Activated CD8-positive, alpha-beta T cell treated with anti-CD3 and anti-CD28 coated beads for 36 hours (primary cell): Measurements from ENCODE around the gene DARS2. TPM values are rescaled to one million over a fixed set of nuclear protein-coding genes. Genes with fewer than 3 reads are reported as not detected.
"Not testable (repeated sequence)": the region's sequence is repeated elsewhere in the genome, so short reads cannot be mapped to it uniquely, and the experiment has no call there.

Experiments used
- ATAC-seq: fragments of 200-7000 bp; cut with Tn5 transposase; one replicate; pipeline ENCODE4 v1.10.0; 2021; ENCODE audit warnings: mild to moderate bottlenecking, moderate library complexity
- CTCF ChIA-PET: fragments of 350-600 bp; sonication (Branson Sonifier 250); formaldehyde crosslinking; loops from one replicate; lab custom pipeline; 2021; ENCODE audit warnings: antibody characterized with exemption; lab: Charles Lee
- POLR2A ChIA-PET: fragments of 350-600 bp; sonication (Branson Sonifier 250); formaldehyde crosslinking; loops from one replicate; lab custom pipeline; 2021; ENCODE audit warnings: antibody characterized with exemption; lab: Charles Lee
- DNase-seq: peaks from one replicate; pipeline ENCODE4 v3.0.0-alpha.2; 2020
- H3K27ac Mint-ChIP-seq: one replicate; pipeline ENCODE4 v1.8.0; 2021; ENCODE audit warnings: mild to moderate bottlenecking, mixed read lengths
- H3K27me3 Mint-ChIP-seq: one replicate; pipeline ENCODE4 v1.8.0; 2021; ENCODE audit warnings: mixed read lengths
- H3K36me3 Mint-ChIP-seq: one replicate; pipeline ENCODE4 v1.8.0; 2021; ENCODE audit warnings: low read depth, mixed read lengths
- H3K4me1 Mint-ChIP-seq: one replicate; pipeline ENCODE4 v1.8.0; 2021; ENCODE audit warnings: low read depth, mixed read lengths
- H3K4me3 Mint-ChIP-seq: one replicate; pipeline ENCODE4 v1.8.0; 2021; ENCODE audit warnings: mild to moderate bottlenecking, moderate library complexity, mixed read lengths
- H3K9me3 Mint-ChIP-seq: one replicate; pipeline ENCODE4 v1.8.0; 2021; ENCODE audit warnings: mixed read lengths
- intact Hi-C: fragments of 100-400 bp; cut with micrococcal nuclease; formaldehyde crosslinking; loops from one replicate; pipeline ENCODE4 v1.10.0; 2022
- total RNA-seq, 2 experiments: library from RNA; stranded (reverse); gene quantifications; one replicate each; pipeline ENCODE4 v1.2.3, GENCODE V29; 2021
- TF ChIP-seq, protein P1 (sequence below): fragments of 200-600 bp; IDR thresholded peaks from one replicate; pipeline ENCODE4 v1.8.0; 2022; ENCODE audit warnings: antibody characterized with exemption, mild to moderate bottlenecking

Gene DARS2
- total RNA-seq, 2 experiments from 2014 or later, result 46.7 to 49.5 TPM

GRCh38 chr1:173789841-173790240 lies 34.6 kb upstream of the DARS2 start:
- Mint-ChIP-seq H3K4me3 (no peak overlapping the region), H3K4me1 (no peaks in the 10 kb centered on the region), H3K27me3 (no peaks in the 10 kb centered on the region), H3K9me3 (no peaks in the 10 kb centered on the region), H3K27ac (no peak overlapping the region), H3K36me3 (peaks cover 8% of the 10 kb centered on the region)
- DNase-seq (no peak), ATAC-seq (no peak)
- TF ChIP-seq, protein P1, sequence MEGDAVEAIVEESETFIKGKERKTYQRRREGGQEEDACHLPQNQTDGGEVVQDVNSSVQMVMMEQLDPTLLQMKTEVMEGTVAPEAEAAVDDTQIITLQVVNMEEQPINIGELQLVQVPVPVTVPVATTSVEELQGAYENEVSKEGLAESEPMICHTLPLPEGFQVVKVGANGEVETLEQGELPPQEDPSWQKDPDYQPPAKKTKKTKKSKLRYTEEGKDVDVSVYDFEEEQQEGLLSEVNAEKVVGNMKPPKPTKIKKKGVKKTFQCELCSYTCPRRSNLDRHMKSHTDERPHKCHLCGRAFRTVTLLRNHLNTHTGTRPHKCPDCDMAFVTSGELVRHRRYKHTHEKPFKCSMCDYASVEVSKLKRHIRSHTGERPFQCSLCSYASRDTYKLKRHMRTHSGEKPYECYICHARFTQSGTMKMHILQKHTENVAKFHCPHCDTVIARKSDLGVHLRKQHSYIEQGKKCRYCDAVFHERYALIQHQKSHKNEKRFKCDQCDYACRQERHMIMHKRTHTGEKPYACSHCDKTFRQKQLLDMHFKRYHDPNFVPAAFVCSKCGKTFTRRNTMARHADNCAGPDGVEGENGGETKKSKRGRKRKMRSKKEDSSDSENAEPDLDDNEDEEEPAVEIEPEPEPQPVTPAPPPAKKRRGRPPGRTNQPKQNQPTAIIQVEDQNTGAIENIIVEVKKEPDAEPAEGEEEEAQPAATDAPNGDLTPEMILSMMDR, result no peak
- CTCF ChIA-PET, result no interaction called here
- POLR2A ChIA-PET, result interaction anchor here (0.6 to 1.4 kb wide), 2 partner anchors 34 to 131 kb away, joined by 3 read pairs; no protein-coding TSS in a partner anchor
- intact Hi-C loops, result no loop called here

DNA sequence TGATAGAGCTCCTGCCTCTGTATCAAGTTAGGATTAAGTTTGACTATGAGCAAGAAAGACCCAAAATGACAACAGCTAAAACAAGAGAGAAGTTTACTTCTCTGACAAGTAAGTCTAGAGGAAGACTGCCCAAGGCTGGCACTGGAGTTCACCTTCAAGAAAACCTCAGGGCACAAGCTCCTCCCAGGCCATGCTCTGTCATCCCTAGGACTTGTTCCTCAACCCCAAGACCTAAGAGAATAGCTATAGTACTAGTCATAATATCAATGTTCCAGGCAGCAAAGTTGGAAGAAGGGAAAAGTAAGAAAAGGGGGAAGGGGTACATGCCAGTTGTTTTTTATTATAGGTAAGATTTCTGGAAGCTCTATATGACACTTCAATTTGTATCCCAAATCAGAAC lies 26.4 kb upstream of the DARS2 start:
- ChIA-PET CTCF (interaction anchor here (1.3 kb wide), 1 partner anchor 368 kb away, joined by 3 read pairs; no protein-coding TSS in a partner anchor), POLR2A (interaction anchor here (1.7 kb wide), 1 partner anchor 26 kb away, joined by 4 read pairs; the partner anchor contains the start of gene DARS2)
- TF ChIP-seq, protein P1, result no peak
- Mint-ChIP-seq H3K27ac (no peak overlapping the region), H3K27me3 (no peaks in the 10 kb centered on the region), H3K36me3 (peaks cover 12% of the 10 kb centered on the region), H3K4me3 (no peak overlapping the region), H3K4me1 (no peaks in the 10 kb centered on the region), H3K9me3 (no peaks in the 10 kb centered on the region)
- intact Hi-C loops, result no loop called here
- DNase-seq, result no peak
- ATAC-seq, result no peak

GRCh38 chr1:173799995-173800394 lies 24.5 kb upstream of the DARS2 start:
- H3K27ac Mint-ChIP-seq, CTCF ChIA-PET, intact Hi-C loops, H3K9me3 Mint-ChIP-seq, H3K27me3 Mint-ChIP-seq, H3K4me3 Mint-ChIP-seq, DNase-seq, POLR2A ChIA-PET, H3K4me1 Mint-ChIP-seq, ATAC-seq: not testable (repeated sequence)
- H3K36me3 Mint-ChIP-seq, result peaks cover 15% of the 10 kb centered on the region

DNA sequence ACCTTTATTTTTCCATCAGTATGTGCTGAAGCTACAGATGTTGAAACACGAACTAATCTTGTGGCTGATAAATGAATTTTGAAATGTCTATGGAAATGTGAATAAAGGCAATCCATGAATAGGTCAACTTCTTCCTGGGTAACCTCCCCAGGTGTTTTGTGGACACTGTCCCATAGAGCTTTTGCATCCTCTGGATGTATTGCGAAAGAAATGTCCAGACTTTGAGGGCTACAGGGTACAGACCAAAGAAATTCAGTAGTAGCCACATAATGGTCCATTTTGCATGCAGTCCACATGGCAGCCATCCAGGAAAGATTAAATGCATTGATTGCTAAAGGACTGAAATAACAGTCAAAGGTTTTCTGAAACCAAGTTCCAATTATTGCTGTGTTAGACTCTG lies 21.5 kb upstream of the DARS2 start:
- H3K4me3 Mint-ChIP-seq, result no peak overlapping the region
- ATAC-seq (no peak), DNase-seq (no peak)
- H3K9me3 Mint-ChIP-seq, result no peaks in the 10 kb centered on the region
- POLR2A ChIA-PET, result interaction anchor here (0.6 kb wide), 1 partner anchor 199 kb away, joined by 3 read pairs; no protein-coding TSS in a partner anchor
- H3K36me3 Mint-ChIP-seq, result peaks cover 20% of the 10 kb centered on the region
- TF ChIP-seq, protein P1, result no peak
- no peaks in the 10 kb centered on the region for H3K27me3 Mint-ChIP-seq
- intact Hi-C loops, result no loop called here
- no peaks in the 10 kb centered on the region for H3K4me1 Mint-ChIP-seq
- no peak overlapping the region for H3K27ac Mint-ChIP-seq
- CTCF ChIA-PET, result interaction anchor here (1.1 kb wide), 1 partner anchor 374 kb away, joined by 3 read pairs; no protein-coding TSS in a partner anchor

- peaks cover 56% of the 10 kb centered on the region for H3K36me3 Mint-ChIP-seq
- H3K27me3 Mint-ChIP-seq, H3K27ac Mint-ChIP-seq, H3K4me3 Mint-ChIP-seq, DNase-seq, intact Hi-C loops, POLR2A ChIA-PET, H3K9me3 Mint-ChIP-seq, ATAC-seq: not testable (repeated sequence)
- CTCF ChIA-PET, result interaction anchor here (1.5 kb wide), 1 partner anchor 384 kb away, joined by 3 read pairs; no protein-coding TSS in a partner anchor
- peaks cover 29% of the 10 kb centered on the region for H3K4me1 Mint-ChIP-seq
These were observed 10.8 kb upstream of the DARS2 start for GRCh38 chr1:173813654-173814053.

DNA sequence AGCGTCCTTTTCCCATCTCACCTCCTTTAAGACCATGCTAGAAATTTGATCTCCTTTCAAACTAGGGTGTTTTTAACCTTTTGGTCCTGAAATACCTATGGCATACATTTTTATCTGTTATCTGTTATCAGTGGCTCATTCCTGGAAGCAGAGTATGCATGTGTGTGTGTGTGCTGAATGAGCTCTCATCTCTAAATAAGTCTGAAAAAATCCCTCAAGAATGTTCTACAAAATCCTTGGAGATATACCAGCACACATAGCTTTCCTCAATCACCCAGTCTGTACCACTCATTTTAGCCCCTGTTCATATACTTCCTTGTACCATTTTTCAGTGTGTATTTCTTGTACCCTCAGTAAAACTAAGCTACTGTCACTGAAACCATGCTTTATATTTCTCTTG lies 6.0 kb upstream of the DARS2 start:
- Mint-ChIP-seq H3K9me3 (no peaks in the 10 kb centered on the region), H3K27me3 (no peaks in the 10 kb centered on the region), H3K36me3 (peaks cover 48% of the 10 kb centered on the region), H3K27ac (no peak overlapping the region), H3K4me1 (peaks cover 46% of the 10 kb centered on the region), H3K4me3 (no peak overlapping the region)
- ATAC-seq (no peak), DNase-seq (no peak)
- POLR2A ChIA-PET, result no interaction called here
- CTCF ChIA-PET, result interaction anchor here (1.8 kb wide), 1 partner anchor 389 kb away, joined by 5 read pairs; no protein-coding TSS in a partner anchor
- TF ChIP-seq, protein P1, result no peak
- intact Hi-C loops, result no loop called here
